Measurements from ENCODE around the gene CHRM5.

CHRM5 gene

GRCh38 chr15:34065941-34066340 is 97.6 kb downstream of the CHRM5 start:
- in situ Hi-C loops (cut with HindIII; ENCODE audit: low sequenced_read_pairs): no loop called here
- no peak for DNase-seq (ENCODE audit: low read depth, low spot score)
- no peak for TF ChIP-seq CTCF (IDR thresholded peaks at IDR 0.05; ENCODE audit: low read depth, low read length)
- no peak overlapping the region for H3K4me3 ChIP-seq (ENCODE audit: low read depth, low read length)

- in situ Hi-C loops (cut with HindIII; ENCODE audit: low sequenced_read_pairs): no loop called here
- no peak for DNase-seq (ENCODE audit: low read depth, low spot score)
- no peak overlapping the region for H3K4me3 ChIP-seq (ENCODE audit: low read depth, low read length)
- no peak for TF ChIP-seq CTCF (IDR thresholded peaks at IDR 0.05; ENCODE audit: low read depth, low read length)
Observed at GRCh38 chr15:34070003-34070402, 101.7 kb downstream of the CHRM5 start.

- no peak overlapping the region for H3K4me3 ChIP-seq (ENCODE audit: low read depth, low read length)
- no peak for DNase-seq (ENCODE audit: low read depth, low spot score)
- in situ Hi-C loops (cut with HindIII; ENCODE audit: low sequenced_read_pairs): no loop called here
- TF ChIP-seq CTCF (IDR thresholded peaks at IDR 0.05; ENCODE audit: low read depth, low read length): no peak
Observed at GRCh38 chr15:34076785-34077184, 108.5 kb downstream of the CHRM5 start.

- in situ Hi-C loops (cut with HindIII; ENCODE audit: low sequenced_read_pairs): no loop called here
- H3K4me3 ChIP-seq (ENCODE audit: low read depth, low read length): no peak overlapping the region
- TF ChIP-seq CTCF (IDR thresholded peaks at IDR 0.05; ENCODE audit: low read depth, low read length): no peak
Observed at GRCh38 chr15:34078900-34079299, 110.6 kb downstream of the CHRM5 start.

GRCh38 chr15:34079904-34080303 is 111.6 kb downstream of the CHRM5 start:
- TF ChIP-seq CTCF (IDR thresholded peaks at IDR 0.05; ENCODE audit: low read depth, low read length): no peak
- in situ Hi-C loops (cut with HindIII; ENCODE audit: low sequenced_read_pairs): no loop called here
- no peak for DNase-seq (ENCODE audit: low read depth, low spot score)
- no peak overlapping the region for H3K4me3 ChIP-seq (ENCODE audit: low read depth, low read length)

More at GRCh38 chr15:34078900-34079299, 110.6 kb downstream of the CHRM5 start:
- no peak for DNase-seq (ENCODE audit: low read depth, low spot score)

- no peak overlapping the region for H3K4me3 ChIP-seq (ENCODE audit: low read depth, low read length)
- TF ChIP-seq CTCF (IDR thresholded peaks at IDR 0.05; ENCODE audit: low read depth, low read length): no peak
- in situ Hi-C loops (cut with HindIII; ENCODE audit: low sequenced_read_pairs): no loop called here
- peak; percentile 38 for DNase-seq (ENCODE audit: low read depth, low spot score)
Observed at GRCh38 chr15:34084086-34084485, 115.8 kb downstream of the CHRM5 start.

GRCh38 chr15:34085746-34086145 is 117.4 kb downstream of the CHRM5 start:
- DNase-seq (ENCODE audit: low read depth, low spot score): peak; percentile 33
- no peak for TF ChIP-seq CTCF (IDR thresholded peaks at IDR 0.05; ENCODE audit: low read depth, low read length)
- no peak overlapping the region for H3K4me3 ChIP-seq (ENCODE audit: low read depth, low read length)
- in situ Hi-C loops (cut with HindIII; ENCODE audit: low sequenced_read_pairs): no loop called here

Measured in astrocyte of the spinal cord (primary cell).